Measurements from ENCODE around the gene FHL5.

DNA sequence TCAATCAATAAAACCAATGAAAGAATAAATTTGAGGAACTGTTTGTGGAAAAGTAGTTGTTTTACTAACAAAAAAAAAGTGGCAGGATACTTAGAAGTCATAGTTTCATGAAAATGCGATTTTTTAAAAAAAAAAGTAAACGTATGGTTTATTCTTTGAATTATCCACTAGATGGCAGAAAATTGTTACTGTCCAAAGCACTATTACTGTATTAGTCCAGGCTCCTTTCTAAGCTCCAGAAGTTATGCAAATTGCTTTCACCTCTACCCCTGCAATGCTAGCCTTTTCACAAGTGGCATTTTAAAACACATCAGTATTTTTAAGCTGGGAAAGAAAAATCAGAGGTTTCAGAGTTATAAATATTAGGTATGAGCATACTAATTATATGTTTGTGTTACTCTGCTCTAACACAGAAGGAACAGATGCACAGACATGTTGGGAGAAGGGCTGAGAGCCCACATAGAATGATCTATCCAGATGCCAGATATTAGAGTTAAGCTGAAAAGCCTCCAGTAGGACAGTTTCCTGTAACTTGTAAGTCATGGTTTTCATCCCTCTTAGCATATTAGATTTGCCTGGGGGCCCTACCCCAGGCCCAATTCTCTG, 63.9 kb downstream of the FHL5 start:
- no peak for TF ChIP-seq EZH2 (IDR thresholded peaks at IDR 0.05; ENCODE audit: low read length, unreplicated experiment)
- TF ChIP-seq, protein P1, sequence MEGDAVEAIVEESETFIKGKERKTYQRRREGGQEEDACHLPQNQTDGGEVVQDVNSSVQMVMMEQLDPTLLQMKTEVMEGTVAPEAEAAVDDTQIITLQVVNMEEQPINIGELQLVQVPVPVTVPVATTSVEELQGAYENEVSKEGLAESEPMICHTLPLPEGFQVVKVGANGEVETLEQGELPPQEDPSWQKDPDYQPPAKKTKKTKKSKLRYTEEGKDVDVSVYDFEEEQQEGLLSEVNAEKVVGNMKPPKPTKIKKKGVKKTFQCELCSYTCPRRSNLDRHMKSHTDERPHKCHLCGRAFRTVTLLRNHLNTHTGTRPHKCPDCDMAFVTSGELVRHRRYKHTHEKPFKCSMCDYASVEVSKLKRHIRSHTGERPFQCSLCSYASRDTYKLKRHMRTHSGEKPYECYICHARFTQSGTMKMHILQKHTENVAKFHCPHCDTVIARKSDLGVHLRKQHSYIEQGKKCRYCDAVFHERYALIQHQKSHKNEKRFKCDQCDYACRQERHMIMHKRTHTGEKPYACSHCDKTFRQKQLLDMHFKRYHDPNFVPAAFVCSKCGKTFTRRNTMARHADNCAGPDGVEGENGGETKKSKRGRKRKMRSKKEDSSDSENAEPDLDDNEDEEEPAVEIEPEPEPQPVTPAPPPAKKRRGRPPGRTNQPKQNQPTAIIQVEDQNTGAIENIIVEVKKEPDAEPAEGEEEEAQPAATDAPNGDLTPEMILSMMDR (conservative IDR thresholded peaks at IDR 0.05; ENCODE audit: low read depth, low read length) = peak; percentile 49
